HG02870 (cell line): ENCODE results near the gene HOXA10.

Source experiments
- ATAC-seq: cut with Tn5 transposase; IDR thresholded peaks from one replicate; pipeline ENCODE4 v1.9.1; 2021; ENCODE audit warnings: mild to moderate bottlenecking, moderate library complexity; ENCODE audit not compliant: unreplicated experiment

HOXA10 gene

DNA sequence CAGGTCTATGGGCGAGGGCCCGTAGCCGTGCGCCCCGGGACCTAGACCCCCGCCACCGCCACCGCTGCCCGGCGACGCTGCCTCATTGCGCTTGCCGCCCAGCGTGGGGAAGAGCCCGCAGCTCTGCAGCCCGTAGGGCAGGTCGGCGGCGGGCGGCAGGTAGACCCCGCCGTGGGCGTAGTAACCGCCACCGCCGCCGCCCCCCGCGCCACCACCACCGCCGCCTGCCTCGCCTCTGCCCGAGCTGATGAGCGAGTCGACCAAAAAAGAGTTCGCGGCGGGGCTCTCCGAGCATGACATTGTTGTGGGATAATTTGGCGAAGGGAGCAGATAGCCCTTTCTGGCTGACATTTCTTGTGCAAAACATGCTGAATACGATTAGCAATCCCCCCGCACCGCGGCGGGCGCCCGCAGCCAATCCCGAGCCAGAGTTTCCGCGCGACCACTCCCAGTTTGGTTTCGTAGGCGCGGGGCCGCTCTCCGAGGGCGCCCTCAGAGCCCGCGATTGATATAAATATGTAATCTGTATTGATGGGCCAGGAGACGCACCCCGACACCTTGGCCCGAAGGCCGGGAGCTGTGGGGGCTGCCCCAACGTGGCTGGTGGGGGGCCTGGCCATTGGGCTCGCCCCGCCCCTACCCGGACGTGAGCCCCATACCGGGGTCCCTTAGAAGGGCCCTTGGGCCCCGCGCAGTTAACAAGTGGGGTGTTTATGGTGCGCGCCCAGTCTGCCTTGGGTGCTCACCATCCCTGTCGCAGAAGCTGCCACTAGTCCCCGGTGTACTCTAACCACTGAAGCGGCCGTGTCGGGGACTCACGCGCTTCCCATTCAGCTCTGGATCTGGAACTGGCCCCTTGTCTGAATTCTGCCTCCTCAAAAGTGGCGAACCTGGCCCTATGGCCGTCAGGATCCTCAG, at the start of gene HOXA10:
Gene HOXA10, minus strand, starts transcription at position 365 of the 918 bp plus-strand sequence. Its CDS starts 14 bp downstream, at position 351.
- ATAC-seq: no peak

DNA sequence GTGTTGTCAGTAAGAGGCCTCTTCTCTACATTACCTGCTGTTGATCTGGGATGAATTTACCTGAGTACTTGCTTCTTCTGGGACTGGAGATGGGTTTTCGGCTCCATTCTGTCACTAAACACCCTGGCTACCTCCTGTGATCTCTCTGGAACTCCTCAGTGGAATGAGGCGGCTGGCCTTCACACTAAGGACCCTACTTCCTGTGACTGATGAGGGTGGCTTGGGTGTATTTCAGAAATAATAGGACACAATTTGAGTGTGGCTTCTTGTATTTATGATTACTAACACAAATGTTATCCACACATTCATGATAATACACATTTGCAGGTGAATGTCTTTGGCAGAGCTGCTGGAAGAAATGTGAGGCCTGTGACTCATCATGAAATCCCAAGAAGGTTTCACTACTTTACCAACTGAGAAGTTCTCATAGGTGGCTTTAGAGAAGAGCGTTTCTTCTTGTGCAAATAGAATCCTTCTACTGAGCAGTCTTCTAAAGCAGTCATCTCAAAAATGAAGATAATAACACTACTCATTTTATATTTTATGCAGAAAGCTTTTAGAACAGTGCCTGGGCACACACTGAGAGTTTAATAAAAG, 47.2 kb upstream of the HOXA10 start:
- no peak for ATAC-seq

DNA sequence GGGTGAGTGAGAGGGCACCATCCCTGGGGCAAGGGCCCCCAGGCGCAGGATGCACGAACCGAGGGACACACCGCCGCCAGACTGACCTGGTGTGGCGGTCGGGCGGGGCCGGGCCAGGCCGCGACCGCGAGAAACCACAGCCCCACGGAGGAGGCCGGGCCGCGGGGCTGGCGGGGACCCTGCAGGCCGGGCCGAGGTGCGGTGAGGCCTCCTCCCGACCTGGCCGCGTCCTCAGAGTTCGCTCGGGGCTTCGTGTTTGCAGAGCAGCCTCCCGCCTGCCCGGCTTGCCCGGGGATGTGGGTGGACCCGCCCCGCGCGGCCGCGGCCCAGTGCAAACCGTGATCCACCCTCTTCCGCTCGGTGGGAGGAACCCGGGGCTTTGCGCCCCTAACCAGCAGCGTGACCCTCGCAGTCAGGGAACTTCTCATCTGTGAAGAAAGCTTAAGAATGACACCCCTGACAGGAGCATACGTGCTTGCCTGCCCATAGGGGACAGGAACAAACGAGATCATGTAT, 46.4 kb upstream of the HOXA10 start:
- ATAC-seq: no peak

DNA sequence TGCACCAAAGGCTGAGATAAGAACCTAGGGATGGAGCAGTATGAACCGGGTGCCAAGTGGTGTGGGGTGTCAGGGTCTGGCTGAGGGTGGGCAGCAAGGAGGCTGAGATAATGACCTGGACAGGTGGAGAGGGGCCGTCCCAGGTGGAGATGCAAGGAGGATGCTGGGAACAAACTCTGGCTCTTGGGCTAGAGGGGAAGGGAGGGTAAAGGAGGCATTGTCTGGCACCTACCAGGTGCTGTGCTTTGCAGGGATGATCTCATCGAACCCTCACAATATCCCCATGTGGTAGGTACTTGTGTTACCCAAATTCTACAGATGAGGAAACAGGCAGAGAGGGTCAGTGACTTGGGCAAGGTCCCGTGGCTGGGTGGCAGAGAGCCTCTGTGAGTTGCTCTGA, 45.7 kb upstream of the HOXA10 start:
- no peak for ATAC-seq

DNA sequence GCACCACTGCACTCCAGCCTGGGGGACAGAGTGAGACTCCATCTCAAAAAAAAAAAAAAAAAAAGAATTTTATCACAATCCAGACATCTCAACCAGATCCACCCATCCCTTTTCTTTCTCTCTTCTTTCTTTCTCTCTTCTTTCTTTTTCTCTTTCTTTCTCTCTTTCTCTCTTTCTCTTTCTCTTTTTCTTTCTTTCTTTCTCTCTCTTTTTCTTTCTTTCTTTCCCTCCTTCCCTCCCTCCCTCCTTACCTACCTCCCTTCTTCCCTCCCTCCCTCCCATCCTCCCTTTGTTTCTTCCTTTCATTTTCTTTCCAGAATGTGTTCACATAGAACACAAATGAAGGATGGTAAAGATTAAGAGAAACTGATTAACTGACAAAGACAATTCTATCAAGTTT, 43.8 kb upstream of the HOXA10 start:
- ATAC-seq: no peak

DNA sequence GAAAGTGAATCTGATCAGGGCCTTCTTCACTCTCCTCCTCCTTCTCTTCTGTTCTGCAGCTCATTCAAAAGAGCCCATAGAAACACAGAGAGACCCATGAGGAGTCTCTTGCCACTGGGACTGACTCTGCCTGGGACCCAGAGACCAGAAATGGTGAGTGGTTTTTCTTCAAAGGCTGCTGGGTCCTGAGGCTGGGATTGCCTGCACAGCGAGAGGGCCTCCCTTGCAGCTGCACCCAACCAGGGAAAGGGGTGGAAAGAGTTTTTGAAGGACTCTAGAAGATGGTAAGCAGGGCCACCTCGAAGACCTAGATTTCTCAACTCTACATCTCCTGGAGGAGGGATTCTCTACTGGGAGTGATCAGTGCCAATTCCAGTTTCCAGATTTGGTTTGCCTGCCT, 41.2 kb upstream of the HOXA10 start:
- no peak for ATAC-seq

DNA sequence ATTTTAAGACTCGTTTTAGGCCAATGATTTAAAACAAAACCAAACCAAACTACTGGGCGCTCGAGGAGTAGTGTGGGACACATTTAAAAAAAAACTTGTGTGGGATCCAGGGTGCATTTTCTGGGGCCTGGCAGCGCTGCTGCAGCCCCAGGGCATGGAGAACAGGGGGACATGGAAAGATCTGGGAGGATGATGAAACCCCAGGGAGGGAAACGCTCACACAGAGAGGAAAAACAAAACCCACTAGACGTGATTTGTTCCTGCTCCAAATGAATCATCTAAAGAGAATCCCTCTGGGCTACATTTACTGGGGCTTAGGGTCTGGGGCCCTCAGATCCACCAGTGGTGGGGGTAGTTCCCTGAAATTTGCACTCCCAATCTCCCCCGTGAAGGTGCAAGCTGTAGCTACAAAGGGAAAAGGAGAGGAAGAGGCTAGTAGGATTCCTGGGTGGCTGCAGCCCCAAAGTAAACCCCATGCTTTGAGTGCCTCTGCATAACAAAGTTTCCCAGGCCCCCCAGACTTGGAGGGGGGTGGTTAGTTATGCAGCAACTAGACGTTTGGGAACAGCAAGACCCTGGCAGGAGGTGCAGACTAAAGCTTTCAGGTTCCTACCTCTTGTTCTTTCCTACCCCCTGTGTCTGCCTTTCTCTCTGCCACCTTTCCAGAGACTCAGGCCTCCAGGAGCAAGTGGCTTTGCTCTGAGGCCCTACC, 40.3 kb upstream of the HOXA10 start:
- no peak for ATAC-seq

DNA sequence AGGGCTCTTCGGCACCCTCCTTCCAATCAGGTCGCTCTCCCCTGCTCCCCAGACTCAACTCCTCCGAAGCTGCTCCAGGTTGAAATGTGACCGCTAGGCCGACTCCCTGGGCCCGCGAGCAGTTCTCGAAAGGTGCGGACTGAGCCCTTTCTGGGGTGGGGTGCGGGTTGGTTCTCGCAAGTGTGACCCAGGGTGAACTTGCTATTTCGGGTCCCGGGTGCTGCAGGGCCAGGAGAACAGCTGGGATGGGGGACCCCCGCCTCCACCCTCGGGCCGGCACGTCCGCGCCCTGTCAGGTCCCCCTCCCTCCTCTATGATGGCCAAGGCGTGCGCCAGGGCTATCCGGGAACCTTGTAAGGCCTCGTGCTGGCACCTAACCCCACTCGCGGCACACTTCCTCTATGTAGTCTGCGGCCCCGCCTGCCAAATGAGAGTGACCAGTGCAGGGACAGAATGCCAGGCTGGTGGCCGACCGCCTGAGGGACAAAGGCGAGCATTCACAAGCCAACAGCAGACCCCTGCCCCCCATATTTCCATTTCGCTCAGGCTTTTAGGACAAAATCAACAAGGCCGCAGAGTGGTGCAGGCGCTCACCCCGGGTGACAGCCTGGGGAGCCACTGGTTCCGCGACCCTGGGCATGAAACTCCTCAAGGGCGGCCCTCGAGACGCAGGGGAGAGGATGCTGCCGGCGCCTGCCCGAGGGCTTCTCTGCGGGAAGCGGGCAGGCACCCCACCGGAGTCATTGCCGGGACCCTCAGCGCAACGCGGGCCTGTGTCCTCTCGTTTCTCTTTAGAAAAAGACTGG, 39.5 kb upstream of the HOXA10 start:
- no peak for ATAC-seq

DNA sequence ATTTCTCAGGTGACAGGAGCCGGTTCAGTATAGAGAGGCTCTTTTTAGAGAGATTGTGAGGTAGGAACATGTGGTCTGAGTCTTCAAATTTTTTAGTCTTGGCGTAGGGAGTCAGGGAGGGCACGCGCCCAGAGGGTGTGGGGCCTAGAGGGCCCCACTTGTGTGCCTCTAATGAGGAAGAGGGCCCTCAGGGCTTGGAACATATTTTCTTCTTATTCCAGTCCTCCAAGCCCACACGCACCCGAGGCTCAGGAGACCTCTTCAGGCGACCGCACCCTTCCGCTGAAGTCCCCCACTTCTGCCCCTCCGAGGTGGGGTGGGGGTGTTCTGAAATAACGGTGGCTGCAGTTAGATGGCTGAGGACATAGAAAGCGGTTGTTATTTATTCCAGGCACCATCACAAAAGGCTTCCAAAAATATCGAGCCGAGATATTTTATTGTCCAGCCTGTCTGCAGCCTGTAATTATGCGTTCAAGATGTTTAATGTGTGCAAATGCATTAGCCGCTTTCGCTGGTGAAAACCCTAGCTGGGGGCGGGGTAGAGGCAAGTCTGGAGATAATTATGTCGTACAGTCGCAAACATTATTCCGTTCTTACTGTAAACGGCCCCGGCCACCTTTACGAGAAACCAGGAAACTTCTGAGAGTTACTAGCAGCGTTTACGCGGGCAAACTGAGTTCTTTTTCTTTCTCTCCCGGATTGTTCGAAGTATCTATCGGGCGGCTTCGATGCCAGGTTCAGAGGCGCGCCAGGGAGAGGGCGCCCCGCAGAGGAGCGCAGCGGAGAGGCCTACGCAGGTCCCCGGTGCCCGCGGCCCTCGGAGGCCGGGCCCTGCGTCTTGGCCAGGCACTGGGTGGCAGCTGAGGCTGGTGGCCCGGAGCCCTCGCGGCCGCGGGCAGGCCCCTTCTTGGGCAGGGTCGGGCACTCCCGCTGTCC, 38.6 kb upstream of the HOXA10 start:
- no peak for ATAC-seq

DNA sequence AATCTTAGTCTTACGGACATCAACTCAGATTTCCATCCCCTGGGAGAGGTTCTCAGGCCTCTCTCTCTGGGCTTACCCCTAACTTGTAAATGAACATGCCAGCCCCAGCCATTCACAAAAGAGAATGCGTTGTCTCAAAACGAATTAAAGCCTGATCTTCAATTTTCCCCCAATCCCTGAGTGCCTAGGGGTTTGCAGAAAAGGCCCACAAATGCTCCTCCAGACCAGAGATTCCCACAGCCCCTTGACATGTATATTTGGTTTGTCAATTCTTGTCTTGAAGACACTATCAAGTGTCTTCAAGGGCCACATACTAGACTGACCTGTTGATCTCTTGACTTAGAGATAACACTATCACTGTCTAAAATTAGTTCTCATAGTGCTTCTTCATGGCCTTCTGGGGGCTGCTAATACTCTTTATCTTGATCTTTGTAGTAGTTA, 37.7 kb upstream of the HOXA10 start:
- ATAC-seq: no peak

DNA sequence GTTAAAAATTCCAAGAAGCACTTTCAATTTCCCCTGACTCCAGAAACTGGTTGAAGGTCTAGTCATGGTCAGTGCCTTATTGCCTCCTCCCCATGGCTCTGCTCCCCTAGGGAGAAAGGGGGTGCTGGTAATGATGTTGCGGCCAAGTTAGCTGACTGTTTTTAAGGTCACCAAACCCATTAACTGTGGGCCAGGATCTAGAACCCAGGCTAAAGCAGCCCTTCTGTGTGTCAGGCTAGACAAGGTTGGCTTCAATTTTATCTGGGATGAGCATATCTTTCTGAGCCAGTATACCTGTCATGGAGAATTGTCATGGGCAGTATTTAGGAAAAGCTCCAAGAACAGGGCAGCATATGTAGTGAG, 36.9 kb upstream of the HOXA10 start:
- ATAC-seq: no peak

DNA sequence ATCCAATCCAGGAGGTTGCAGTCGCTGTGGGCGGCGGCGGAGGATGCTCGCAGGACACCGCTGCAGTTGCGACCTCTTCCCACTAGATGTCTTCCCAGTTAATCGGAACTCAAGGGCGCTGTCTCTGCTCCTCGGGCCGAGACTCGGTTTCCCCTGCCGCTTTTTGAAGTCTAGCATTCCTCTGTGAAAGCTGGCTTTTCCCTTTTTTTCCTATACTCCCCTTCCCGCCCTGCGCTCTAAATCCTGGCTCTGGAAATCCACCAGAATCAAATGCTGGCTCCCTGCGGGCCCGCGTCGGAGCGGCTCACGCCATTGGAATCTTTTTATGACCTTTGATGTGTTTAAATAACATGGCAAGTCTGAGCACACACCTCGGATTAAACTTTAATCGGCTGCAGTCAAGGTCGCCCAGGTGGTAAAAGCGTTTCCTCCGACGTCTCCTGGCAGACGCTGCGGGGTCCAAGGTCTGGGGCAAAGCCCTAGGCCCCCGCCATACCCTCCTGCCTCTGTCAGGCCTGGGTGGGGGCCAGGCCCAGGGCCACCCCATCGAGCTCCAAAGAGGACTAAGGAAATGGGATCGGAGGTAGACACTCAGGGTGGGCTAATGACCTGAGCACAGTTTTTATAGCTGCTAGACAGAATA, 36.4 kb upstream of the HOXA10 start:
- ATAC-seq: no peak

DNA sequence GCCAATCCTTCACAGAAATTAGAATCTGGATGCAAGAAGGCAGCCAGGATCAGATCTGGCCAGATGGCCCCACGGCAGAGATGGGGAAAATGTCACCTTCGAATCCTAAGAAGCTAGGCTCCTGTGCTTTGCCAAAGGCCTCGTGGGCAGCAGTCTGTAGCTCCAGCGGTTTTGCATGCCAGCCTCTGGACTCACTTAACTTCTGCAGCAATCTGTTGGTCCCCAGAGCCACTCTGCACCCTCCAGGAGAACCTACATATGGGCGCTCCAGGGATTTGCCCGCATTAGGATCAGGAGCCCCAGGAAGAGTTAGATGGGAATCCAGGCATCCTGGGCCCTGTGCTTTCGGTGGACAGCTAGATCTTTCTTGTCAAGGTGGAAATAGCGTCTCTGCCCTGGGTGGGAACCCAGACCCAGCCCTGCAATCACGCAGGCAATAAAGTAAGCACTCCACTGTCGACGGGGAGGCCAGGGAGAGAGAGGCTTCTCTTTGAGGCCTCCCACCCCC, 35.9 kb upstream of the HOXA10 start:
- no peak for ATAC-seq

DNA sequence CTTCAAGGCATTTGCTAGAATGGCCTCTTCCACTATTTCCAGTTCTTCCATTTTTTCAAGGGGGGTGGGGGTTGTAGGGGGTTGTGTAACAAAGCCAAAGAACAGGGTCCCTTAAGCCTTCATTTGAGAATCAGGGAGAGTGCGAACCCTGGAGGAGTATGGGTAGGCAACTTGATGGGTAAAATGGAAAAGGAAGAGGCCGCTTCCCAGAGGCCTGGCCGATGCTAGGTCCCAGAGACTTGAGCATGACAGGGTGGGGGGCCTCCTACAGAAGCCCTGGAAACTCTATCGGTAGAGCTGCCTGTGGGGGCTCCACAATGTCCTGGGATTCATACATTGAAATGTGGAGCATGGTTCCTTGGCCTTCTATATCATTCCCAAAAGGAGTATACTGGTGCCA, 34.9 kb upstream of the HOXA10 start:
- no peak for ATAC-seq

DNA sequence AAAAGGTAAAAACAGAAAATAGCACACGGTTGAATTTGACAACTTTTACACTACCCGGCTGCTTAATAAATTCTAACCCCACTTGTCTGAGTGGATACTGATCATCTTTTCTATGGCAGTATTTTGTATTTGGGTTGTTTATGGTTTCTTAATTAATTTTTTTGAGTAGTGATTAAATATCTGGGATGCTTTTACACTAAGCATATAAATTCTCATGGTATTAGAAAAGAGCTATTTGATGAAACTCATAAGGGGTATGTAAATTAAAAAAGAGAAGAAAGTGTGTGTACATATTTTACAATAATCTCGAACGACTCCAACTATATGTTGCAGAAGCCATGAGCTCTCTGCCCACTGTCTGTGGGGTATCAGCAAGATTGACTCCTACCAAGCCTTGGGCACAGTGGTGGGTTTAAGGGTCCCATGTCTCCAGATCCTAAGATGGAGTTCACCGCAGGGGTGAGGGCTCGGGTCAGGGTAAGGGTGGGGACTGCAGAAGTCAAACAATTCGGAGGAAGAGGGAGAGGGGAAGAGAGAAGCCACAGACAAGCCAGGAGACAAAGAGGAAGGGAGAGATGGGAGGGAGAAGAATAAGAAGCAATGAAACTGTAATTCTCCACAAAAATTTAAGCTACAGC, 33.3 kb upstream of the HOXA10 start:
- no peak for ATAC-seq

DNA sequence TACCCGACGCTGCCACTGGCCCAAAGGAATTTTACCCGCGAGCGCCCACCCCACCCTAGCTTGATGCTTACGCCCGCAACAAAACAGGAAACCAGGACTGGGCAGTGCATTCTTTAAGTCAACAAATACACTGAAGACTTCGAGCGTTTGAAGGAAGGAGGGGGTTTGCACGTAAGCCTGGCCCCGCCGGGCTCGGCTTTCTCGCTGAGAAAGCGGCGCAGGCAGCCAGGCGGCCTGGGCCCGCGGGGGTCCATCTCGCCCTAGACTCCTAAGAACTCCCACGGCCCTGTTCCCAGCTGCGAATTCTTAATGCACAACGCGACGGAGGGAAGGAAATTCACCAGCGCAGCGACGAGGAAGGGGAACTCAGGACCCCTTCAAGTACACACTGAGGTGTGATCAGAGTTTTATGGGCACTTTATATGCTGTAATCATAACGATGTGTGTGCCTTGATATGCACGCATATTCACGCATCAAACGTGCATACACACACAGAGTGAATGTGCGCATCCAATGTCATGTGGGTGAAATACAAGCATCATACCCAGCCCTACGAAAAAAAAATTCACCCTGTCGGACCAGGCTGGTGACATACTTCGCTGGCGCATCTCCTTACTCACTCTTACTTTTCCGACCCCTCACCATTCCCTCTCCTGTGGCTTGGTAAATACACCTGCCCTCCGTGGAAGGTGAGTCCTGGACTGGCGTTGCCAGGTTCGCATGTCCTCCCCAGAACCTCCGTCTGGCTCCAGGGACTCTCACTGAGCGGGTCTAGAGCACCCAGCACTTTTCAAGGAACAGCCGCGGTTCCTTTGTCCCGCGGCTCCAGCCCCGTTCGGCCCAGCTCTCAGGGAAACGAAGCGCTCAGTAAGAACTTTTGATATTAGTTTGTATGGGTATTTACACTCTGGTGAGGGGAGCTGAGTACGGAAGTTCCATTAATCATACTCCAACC, 31.5 kb upstream of the HOXA10 start:
- no peak for ATAC-seq

DNA sequence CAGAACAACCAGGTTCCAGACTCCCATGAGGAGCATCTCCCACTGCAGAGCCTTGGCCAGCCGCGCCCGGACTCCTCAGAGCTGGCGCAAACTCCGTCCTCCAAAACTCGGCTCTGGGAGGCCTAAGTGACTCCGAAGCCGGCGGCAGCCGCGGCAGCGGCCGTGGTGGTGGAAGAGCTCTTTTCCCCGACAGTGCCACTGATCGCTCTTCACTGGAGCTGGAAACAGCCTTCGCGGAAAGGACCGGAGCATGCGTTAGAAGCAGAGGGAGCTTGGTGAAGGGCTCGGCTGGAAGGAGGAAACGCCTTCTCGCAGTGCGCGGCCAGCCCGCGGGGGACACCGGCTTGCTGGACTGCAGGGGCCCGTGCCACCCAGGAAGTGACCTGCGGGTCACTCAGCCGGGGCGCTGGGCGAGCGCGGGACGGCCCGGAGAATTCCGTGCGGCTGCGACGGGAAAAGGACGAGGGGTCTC, 30.8 kb upstream of the HOXA10 start:
- no peak for ATAC-seq
